ENCODE measurements around the gene LRRC34. TPM values are rescaled to one million over a fixed set of nuclear protein-coding genes. Genes with fewer than 3 reads are reported as not detected.
A peak's percentile ranks its signal among the peaks of the same experiment; 100 is the strongest.

Gene LRRC34
- total and polyA plus RNA-seq, 2 of the 8 experiments (the other 6 are each of a cell fraction or from before 2014, with no cell fraction given), result 3.3 to 4.1 TPM

DNA sequence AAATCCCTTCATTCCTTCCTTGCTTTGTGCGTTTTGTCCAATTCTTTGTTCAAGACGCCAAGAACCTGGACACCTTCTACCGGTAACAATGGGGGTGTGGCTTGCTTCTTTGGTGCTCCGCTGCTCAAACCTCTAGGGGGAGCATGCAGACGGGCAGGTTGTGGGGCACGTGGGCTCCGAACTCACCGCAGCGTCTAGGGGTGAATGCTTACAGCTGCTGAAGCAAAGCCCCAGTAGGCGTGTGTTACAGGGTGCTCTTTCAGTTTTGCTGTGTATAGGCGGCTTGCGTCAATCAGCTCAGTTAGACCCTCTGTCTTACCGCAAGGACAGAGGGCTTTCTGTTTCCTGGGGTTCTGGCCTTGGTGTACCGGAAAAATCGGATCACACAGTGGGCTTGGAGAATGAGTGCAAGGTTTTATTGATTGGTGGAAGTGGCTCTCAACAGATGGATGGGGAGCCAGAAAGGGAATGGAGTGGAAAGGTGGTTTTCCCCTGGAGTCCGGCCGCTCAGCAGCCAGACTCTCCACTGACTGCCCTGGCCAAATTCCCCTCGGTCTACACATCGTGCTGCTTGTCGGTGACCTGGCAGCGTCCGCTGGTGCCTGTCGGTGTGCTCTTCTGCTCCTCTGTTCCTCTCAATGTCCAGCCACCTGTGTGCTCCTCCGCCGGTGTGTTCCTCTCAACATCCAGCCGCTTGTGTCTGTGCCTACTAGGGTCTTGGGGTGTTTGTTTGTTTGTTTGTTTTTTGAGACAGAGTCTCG is 1.2 kb upstream of the LRRC34 start:
- DNase-seq (ENCODE audit: low read depth in 1 of 2, low spot score in 2 of 2), result peak; percentile 54 to 68
- Histone ChIP-seq H3K79me2 (ENCODE audit: control insufficient read depth in 1 of 2, insufficient read depth in 2 of 2, low read length in 2 of 2) (no peaks in the 10 kb centered on the region), H3K4me2 (ENCODE audit: insufficient read depth in 1 of 2, low read depth in 2 of 2, low read length in 2 of 2) (peak overlapping the region; percentile 79 to 93), H3K23me2 (ENCODE audit: low read depth, low read length) (peaks cover 4% of the 10 kb centered on the region; the same call in 1 of the 2 replicates), H2BK20ac (ENCODE audit: low read length) (no peak overlapping the region), H3K18ac (ENCODE audit: extremely low read depth, low read length) (peak overlapping the region; percentile 66; the same call in 1 of the 2 replicates), H3K9me3 (ENCODE audit: insufficient read depth in 2 of 2, low read depth in 1 of 2, low read length in 1 of 2) (no peaks in the 10 kb centered on the region; a peak in 1 of 4 replicates), H2BK12ac (ENCODE audit: low read depth, low read length) (peak overlapping the region; percentile 77; the same call in 1 of the 2 replicates), H3K27ac (ENCODE audit: low read depth, low read length) (no peak overlapping the region), H3K56ac (replicated peaks; ENCODE audit: insufficient read length, low read depth, low read length) (no peak overlapping the region), H3K27me3 (replicated peaks in 1 of 4; ENCODE audit: control insufficient read depth in 3 of 4, extremely low read depth in 1 of 4, insufficient read depth in 3 of 4, low read length in 3 of 4) (peaks cover 0 to 7% (median 4%) of the 10 kb centered on the region in 4 experiments; a peak in 6 of 7 replicates), H3K23ac (ENCODE audit: insufficient read length) (no peak overlapping the region), H4K5ac (ENCODE audit: insufficient read length, low read depth, low read length) (no peak overlapping the region), H3K79me1 (ENCODE audit: low read depth, low read length) (no peaks in the 10 kb centered on the region), H4K91ac (replicated peaks; ENCODE audit: insufficient read length, low read length) (peak overlapping the region; percentile 93), H2BK120ac (replicated peaks; ENCODE audit: low read depth, low read length) (no peak overlapping the region), H3K4ac (replicated peaks; ENCODE audit: insufficient read length, low read depth, low read length) (no peak overlapping the region), H3K9ac (replicated peaks in 1 of 4; ENCODE audit: extremely low read depth in 1 of 4, low read depth in 3 of 4, low read length in 3 of 4) (no peak overlapping the region), H3K14ac (ENCODE audit: insufficient read length) (no peak overlapping the region), H2BK5ac (ENCODE audit: low read depth, low read length) (no peak overlapping the region), H3K4me3 (ENCODE audit: extremely low read depth in 1 of 4, insufficient read depth in 2 of 4, low read depth in 3 of 4, low read length in 4 of 4) (peak overlapping the region in 1 of 4 experiments; percentile 73; a peak in 2 of 8 replicates), H3K36me3 (ENCODE audit: control insufficient read depth in 2 of 4, insufficient read depth in 4 of 4, low read length in 3 of 4) (no peaks in the 10 kb centered on the region), H3K4me1 (replicated peaks in 1 of 4; ENCODE audit: control insufficient read depth in 3 of 4, insufficient read depth in 4 of 4, low read length in 3 of 4) (peaks cover 7 to 20% (median 10%) of the 10 kb centered on the region in 4 experiments; a peak in 6 of 7 replicates), H4K20me1 (replicated peaks in 1 of 2; ENCODE audit: control insufficient read depth in 1 of 2, insufficient read depth in 2 of 2, low read length in 2 of 2) (no peaks in the 10 kb centered on the region), H4K8ac (ENCODE audit: extremely low read depth, insufficient read depth, low read length) (peak overlapping the region; percentile 86), H2AFZ (ENCODE audit: low read length) (peak overlapping the region; percentile 98), H2AK5ac (ENCODE audit: low read depth, low read length) (no peak overlapping the region), H2BK15ac (ENCODE audit: low read length) (peak overlapping the region; percentile 76; the same call in 1 of the 2 replicates)
- FAIRE-seq, result peak; percentile 66
- WGBS, 2 experiments (ENCODE audit: extremely low coverage in 1 of 2, insufficient coverage in 1 of 2, insufficient read length in 1 of 2, insufficient replicate concordance in 2 of 2, low coverage in 1 of 2, low lambda C conversion rate in 2 of 2, missing lambda C conversion rate in 1 of 2), result 58% methylated on average over 27 of the region's 27 CpGs; no CpG with 5 or more reads in 1 of the 2 experiments
- CTCF ChIA-PET (ENCODE audit: partially characterized antibody), result interaction anchor here (0.6 to 1.2 kb wide), 5 partner anchors 21 to 1751 kb away, joined by 3 read pairs; no protein-coding TSS in a partner anchor
- POLR2A ChIA-PET (ENCODE audit: partially characterized antibody), result interaction anchor here (1.2 kb wide), 1 partner anchor 153 kb away, joined by 5 read pairs; the partner anchor contains the start of gene SEC62
- peak; percentile 46 to 82 (median 78) for TF ChIP-seq CTCF (IDR thresholded peaks at IDR 0.05; ENCODE audit: control extremely low read depth in 1 of 3, insufficient read depth in 1 of 3, low read depth in 1 of 3, low read length in 3 of 3)
- no peak for TF ChIP-seq KDM5A (IDR thresholded peaks at IDR 0.05; ENCODE audit: low read length)
- no peak for TF ChIP-seq CEBPB (IDR thresholded peaks at IDR 0.05; ENCODE audit: low read depth, low read length)
- no peak for TF ChIP-seq SUZ12 (IDR thresholded peaks at IDR 0.05; ENCODE audit: low read length)
- no peak for TF ChIP-seq RBBP5 (IDR thresholded peaks at IDR 0.05; ENCODE audit: borderline replicate concordance, low read depth, low read length)
- TF ChIP-seq TBP (IDR thresholded peaks at IDR 0.05; ENCODE audit: low read depth, low read length), result no peak
- peak; percentile 79 for TF ChIP-seq USF2 (IDR thresholded peaks at IDR 0.05; ENCODE audit: low read length)
- 0 out of 2 replicates have a peak, but pooled peaks have one; percentile 33 for TF ChIP-seq CREB1 (IDR thresholded peaks at IDR 0.05)

Measured in H1 (cell line).